A549 treated with AZD9567 at 1 μM for 4 hours (cell line): ENCODE measurements around the gene DRAM1. TPM values are rescaled to one million over a fixed set of nuclear protein-coding genes. Genes with fewer than 3 reads are reported as not detected.

Source experiments
- total RNA-seq: library from RNA; stranded (reverse); fragments of 200-300 nt; extraction: Qiagen RNA extraction; gene quantifications from 5 replicates; pipeline ENCODE4 v1.2.3, GENCODE V29; 2022; ENCODE audit not compliant: insufficient read depth

The DRAM1 gene, protein sequence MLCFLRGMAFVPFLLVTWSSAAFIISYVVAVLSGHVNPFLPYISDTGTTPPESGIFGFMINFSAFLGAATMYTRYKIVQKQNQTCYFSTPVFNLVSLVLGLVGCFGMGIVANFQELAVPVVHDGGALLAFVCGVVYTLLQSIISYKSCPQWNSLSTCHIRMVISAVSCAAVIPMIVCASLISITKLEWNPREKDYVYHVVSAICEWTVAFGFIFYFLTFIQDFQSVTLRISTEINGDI
- 16.8 to 21.3 TPM (median 18.8 TPM) in 5 replicates for total RNA-seq

DNA sequence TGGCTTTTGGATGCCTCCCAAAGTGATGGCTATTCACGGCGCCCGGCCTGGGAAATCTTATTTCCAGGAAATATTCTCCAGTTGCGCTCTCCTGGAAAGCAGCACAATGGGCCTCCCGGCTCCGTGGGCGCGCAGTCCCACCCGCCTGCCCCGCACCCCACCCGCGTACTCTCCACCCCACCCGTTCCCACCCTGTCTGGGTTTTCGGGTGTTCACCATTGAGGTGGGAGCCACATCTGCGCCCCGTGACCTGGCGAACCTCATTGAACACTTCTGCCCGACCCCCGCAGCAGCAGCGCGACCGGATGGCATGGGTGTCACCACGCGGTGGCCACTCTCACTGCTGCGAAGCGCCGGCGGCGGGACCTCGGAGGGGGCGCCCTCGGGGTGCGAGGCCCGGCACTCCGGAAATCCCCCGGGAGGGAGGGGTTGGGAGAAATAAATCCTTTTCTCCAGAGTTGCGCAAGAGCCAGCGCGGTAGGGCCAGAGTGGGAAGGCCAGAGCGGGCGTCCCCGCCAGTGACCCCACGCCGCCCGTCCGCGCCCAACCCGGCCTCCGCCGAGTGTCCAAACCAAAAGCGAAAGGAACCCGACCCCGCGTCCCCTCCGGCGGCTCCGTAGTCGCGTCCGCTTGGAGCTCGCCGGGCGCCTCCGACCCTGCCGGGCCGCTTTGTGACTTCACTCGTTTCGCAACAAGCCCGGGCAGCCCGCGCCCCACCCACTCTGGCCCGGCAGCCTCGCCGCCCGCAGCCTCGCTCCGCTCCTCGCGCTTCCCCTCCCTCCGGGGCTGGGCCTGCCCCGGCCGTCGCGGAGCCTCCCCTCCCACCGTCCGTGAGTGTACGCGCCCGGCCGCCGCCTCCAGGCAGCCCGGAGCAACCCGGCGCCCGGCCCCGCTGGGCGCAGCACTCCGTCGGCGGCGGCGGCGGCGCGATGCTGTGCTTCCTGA, at the start of gene DRAM1:
TSS of gene DRAM1 (plus strand) at position 720 of the 945 bp plus-strand sequence. CDS start at position 930, 210 bp downstream.

DNA sequence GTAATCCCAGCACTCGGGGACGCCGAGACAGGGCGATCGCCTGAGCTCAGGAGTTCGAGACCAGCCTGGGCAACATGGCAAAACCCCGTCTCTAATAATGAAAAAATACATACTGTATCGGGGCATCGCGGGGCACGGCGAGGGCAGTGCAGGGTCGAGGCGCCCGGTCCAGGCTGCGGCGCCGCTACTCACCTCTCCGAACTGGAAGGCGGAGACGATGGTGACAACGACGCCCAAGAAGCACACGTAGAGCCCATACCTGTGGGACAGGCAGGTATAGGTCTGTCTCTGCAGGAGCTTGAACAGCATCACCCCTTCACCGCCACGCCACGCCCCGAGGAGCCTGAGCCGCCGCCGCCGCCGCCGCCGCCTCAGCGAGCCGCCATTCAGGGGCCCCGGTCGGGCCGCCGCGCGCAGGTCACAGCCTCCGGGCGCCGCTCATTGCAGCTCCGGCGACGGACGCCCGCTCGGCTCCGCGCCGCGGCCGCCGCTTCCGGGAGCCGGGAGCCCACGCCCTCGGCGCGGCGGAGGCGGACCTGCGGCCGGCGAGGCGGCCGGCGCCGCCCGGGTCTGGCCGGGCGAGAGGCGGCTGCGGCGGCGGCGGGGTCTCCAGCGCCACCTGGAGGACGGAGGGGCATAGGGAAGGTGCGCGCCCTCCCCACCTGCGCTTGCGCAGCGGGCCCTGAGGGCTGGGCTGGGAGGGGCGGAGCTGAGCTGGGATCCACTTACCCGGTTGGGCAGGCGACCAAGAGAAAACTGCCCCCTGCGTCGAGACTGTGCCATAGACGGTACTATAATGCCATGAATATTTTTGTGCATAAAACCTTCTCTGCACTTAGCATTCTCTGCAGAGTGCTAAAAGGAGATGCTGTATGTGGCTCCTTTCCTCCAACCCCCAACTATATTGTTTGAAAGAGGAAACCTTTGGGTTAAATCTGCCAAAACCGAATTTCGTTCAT, 46.7 kb upstream of the DRAM1 start, which contains the start of gene GNPTAB:
TSS of gene GNPTAB (minus strand) at position 593 of the 959 bp plus-strand sequence. CDS start at position 309, 284 bp downstream.

Other genes with a start within 250 kb of the DRAM1 start
- 35.7 to 72.6 TPM (median 67.1 TPM) in 5 replicates for gene CHPT1, start 179.9 kb upstream of the DRAM1 start, total RNA-seq
- 0.09 to 0.12 TPM in 2 of 5 replicates, not detected in the others for gene SYCP3, start 138.1 kb upstream of the DRAM1 start, total RNA-seq
- gene GNPTAB, start 46.6 kb upstream of the DRAM1 start, total RNA-seq = 11.1 to 17.1 TPM (median 13.6 TPM) in 5 replicates
- 25.4 to 54.7 TPM (median 29.5 TPM) in 5 replicates for gene WASHC3, start 184.4 kb downstream of the DRAM1 start, total RNA-seq
- gene NUP37, start 242.5 kb downstream of the DRAM1 start, total RNA-seq = 62.9 to 73.9 TPM (median 68.0 TPM) in 5 replicates
- 17.3 to 23.8 TPM (median 20.7 TPM) in 5 replicates for gene PARPBP, start 242.6 kb downstream of the DRAM1 start, total RNA-seq